Measurements from ENCODE around the gene PUS10.

- no peak for TF ChIP-seq POLR2A (IDR thresholded peaks at IDR 0.05)
- TF ChIP-seq CTCF (IDR thresholded peaks at IDR 0.05) = no peak
- no peak for TF ChIP-seq EP300 (IDR thresholded peaks at IDR 0.05; ENCODE audit: low read depth)
Observed at GRCh38 chr2:60994131-60994530, 23.9 kb downstream of the PUS10 start.
